HFFc6 (cell line): ENCODE results near the gene XYLT2. TPM values are rescaled to one million over a fixed set of nuclear protein-coding genes. Genes with fewer than 3 reads are reported as not detected.
"Not testable (repeated sequence)": the region's sequence is repeated elsewhere in the genome, so short reads cannot be mapped to it uniquely, and the experiment has no call there.

Experiments
- DNase-seq: peaks from one replicate; pipeline ENCODE4 v3.0.0-alpha.2; 2018
- H3K27ac Mint-ChIP-seq: 2 replicates; pipeline ENCODE4 v1.8.0; 2020; ENCODE audit warnings: mild to moderate bottlenecking, mixed read lengths
- H3K27me3 Mint-ChIP-seq: 2 replicates; pipeline ENCODE4 v1.8.0; 2021; ENCODE audit warnings: mild to moderate bottlenecking, moderate library complexity, mixed read lengths; ENCODE audit not compliant: insufficient read depth
- H3K36me3 Mint-ChIP-seq: 2 replicates; pipeline ENCODE4 v1.8.0; 2021; ENCODE audit warnings: low read depth, mixed read lengths
- H3K4me1 Mint-ChIP-seq: 2 replicates; pipeline ENCODE4 v1.8.0; 2020; ENCODE audit warnings: low read depth, mixed read lengths
- H3K4me3 Mint-ChIP-seq: 2 replicates; pipeline ENCODE4 v1.8.0; 2020; ENCODE audit warnings: mild to moderate bottlenecking, moderate library complexity, mixed read lengths
- H3K9me3 Mint-ChIP-seq: 2 replicates; pipeline ENCODE4 v1.8.0; 2020; ENCODE audit warnings: mild to moderate bottlenecking, mixed read lengths
- CTCF ChIP-seq: fragments of 200-600 bp; sonication (generic); IDR thresholded peaks from 2 replicates; pipeline ENCODE4 v1.5.0; 2021; ENCODE audit warnings: antibody characterized with exemption, mild to moderate bottlenecking
- long read RNA-seq: library from polyadenylated mRNA; unstranded; transcript quantifications from one replicate; pipeline ENCODE4 v2.0.0, GENCODE V29; 2019
- total RNA-seq, 6 experiments: library from RNA; stranded (reverse); fragmentation: NEBNext Ultra II Directional; extraction: Animal tissue kit (Norgen Biotek cat#: 25700); gene quantifications; 2 replicates in 1 of 6; 3 replicates in 5 of 6; pipeline ENCODE4 v1.2.3, GENCODE V29; 2021

The XYLT2 gene
- 10 to 100 TPM; 38.9 to 47.1 (median 43.2) TPM for total RNA-seq
- long read RNA-seq, transcript XYLT2-206 (1 exons, 2,174 nt), result minor isoform, 15 of 41 reads
- long read RNA-seq, transcript XYLT2-201 (11 exons, 3,507 nt), result major isoform, 20 of 41 reads
- long read RNA-seq, partial matches to known transcripts, result 3 of 41 reads
- long read RNA-seq, other reads (novel, unspliced or antisense), result 3 of 41 reads

DNA sequence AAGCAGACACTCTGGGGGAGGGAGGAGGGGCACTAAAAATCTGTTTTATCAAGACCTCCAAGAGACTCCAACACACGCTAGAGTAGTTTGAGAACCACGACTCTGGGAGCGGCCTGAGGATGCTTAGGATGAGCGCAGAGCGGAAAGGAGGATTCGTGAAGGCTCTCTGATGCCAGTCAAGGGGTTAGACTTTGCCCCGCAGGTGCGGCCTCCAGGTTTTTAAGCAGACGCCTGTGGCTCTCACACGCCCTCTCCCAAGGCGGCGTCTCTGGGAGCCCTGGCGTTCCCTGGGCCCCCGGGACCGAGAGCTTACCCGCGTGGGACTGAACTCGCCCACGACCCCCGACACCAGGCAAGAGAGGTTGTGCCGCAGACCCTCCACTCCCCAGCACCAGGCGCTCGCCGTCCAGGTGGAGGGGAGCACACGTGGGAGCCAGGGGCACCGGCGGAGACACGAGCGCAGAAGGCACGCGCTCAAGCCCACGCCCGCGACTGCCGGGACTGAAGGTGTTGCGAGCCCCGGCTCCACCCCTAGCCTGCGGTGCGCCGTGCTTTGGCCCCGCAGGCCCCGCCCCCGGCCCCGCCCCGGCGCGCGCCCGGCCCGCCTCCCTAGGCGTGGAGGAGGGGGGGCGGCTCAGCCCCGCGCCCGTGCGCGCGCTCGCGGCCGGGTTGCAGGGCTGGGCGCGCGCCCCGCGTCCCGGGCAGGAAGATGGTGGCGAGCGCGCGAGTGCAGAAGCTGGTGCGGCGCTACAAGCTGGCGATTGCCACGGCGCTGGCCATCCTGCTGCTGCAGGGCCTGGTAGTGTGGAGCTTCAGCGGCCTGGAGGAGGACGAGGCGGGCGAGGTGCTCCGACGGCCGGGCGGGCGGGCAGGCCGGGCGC, at the start of gene XYLT2:
XYLT2 (plus strand) TSS at position 695 of the 881 bp plus-strand sequence; CDS start at position 710, 15 bp downstream.
- TF ChIP-seq CTCF, result no peak
- DNase-seq, result peak; percentile 54
- Mint-ChIP-seq H3K27me3 (peaks cover 2% of the 10 kb centered on the region; the same call in 1 of the 2 replicates), H3K9me3 (no peaks in the 10 kb centered on the region), H3K4me3 (peak within 1 kb of the TSS; percentile 97), H3K27ac (peak within 1 kb of the TSS; percentile 75), H3K4me1 (peaks cover 39% of the 10 kb centered on the region), H3K36me3 (no peaks in the 10 kb centered on the region)

DNA sequence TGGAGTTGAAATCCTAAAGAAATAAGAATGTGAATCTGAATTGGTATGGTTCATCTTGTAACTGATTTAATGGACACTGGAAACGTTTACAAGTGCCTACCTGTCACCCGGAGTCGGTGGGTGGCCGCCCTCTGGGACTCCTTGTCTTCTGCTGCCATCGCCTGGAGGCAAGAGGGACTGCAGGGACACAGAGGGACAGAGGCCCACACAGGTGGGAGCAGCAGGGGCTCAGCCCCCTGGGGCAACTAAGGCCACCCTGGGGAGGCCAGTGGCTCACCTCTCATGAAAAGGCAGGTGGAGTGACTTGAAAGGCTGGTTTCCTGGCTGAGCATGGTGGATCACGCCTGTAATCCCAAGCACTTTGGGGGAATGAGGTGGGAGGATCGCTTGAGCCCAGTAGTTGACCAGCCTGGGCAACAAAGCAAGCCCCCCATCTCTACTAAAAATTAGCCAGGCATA, 48.5 kb upstream of the XYLT2 start:
- peak; percentile 48 for DNase-seq
- H3K9me3 Mint-ChIP-seq, result no peaks in the 10 kb centered on the region
- no peak overlapping the region for H3K4me3 Mint-ChIP-seq
- no peaks in the 10 kb centered on the region for H3K36me3 Mint-ChIP-seq
- peaks cover 12% of the 10 kb centered on the region for H3K4me1 Mint-ChIP-seq
- no peak overlapping the region for H3K27ac Mint-ChIP-seq
- peak; percentile 95 for TF ChIP-seq CTCF
- no peaks in the 10 kb centered on the region for H3K27me3 Mint-ChIP-seq

GRCh38 chr17:50298018-50298417, 47.9 kb upstream of the XYLT2 start:
- H3K27me3 Mint-ChIP-seq, result no peaks in the 10 kb centered on the region
- H3K4me1 Mint-ChIP-seq, result peaks cover 9% of the 10 kb centered on the region; the same call in 1 of the 2 replicates
- H3K9me3 Mint-ChIP-seq, result no peaks in the 10 kb centered on the region
- no peak overlapping the region for H3K4me3 Mint-ChIP-seq
- DNase-seq, result no peak
- no peak for TF ChIP-seq CTCF
- no peaks in the 10 kb centered on the region for H3K36me3 Mint-ChIP-seq
- no peak overlapping the region for H3K27ac Mint-ChIP-seq

DNA sequence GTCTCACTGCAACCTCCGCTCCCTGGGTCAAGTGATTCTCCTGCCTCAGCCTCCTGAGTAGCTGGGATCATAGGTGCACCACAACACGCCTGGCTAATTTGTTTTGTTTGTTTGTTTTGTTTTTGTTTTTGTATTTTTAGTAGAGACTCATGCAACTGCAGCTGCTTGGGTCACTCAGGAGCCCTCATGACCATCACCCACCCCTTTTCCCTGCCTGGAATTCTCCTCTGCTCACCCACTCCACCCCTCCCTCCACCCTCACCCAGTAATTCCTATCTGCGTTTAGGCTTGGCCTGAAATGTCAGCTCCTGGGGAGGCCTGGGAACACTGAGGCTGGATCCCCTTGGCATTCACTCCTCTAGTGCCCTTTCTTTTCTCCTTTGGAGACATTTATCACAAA, 46.1 kb upstream of the XYLT2 start:
- H3K9me3 Mint-ChIP-seq, result no peaks in the 10 kb centered on the region
- H3K36me3 Mint-ChIP-seq, result no peaks in the 10 kb centered on the region
- no peak overlapping the region for H3K27ac Mint-ChIP-seq
- peaks cover 8% of the 10 kb centered on the region for H3K4me1 Mint-ChIP-seq
- DNase-seq, result no peak
- no peaks in the 10 kb centered on the region for H3K27me3 Mint-ChIP-seq
- no peak for TF ChIP-seq CTCF
- H3K4me3 Mint-ChIP-seq, result no peak overlapping the region

- DNase-seq, H3K27ac Mint-ChIP-seq: not testable (repeated sequence)
Measured at GRCh38 chr17:50300824-50301223, 45.1 kb upstream of the XYLT2 start.

More at GRCh38 chr17:50300824-50301223, 45.1 kb upstream of the XYLT2 start:
- H3K36me3 Mint-ChIP-seq, H3K9me3 Mint-ChIP-seq, H3K4me3 Mint-ChIP-seq, H3K27me3 Mint-ChIP-seq: not testable (repeated sequence)
- H3K4me1 Mint-ChIP-seq, result peaks cover 17% of the 10 kb centered on the region
